Measurements from ENCODE around the gene NTMT1. TPM values are rescaled to one million over a fixed set of nuclear protein-coding genes. Genes with fewer than 3 reads are reported as not detected.

NTMT1 gene
- total and polyA plus RNA-seq, 5 donors = 45.0 to 78.1 (median 50.2) TPM

- H3K27ac ChIP-seq (ENCODE audit: low read length) = no peak overlapping the region
- intact Hi-C loops (cut with DNase I) = loop anchor here in 2 of 4 donors (10.0 kb wide), 1 partner anchor 137 kb away; no protein-coding TSS in a partner anchor
- no peaks in the 10 kb centered on the region for H3K9me3 ChIP-seq (ENCODE audit: control insufficient read depth, low read length)
- ATAC-seq (no peak), DNase-seq (peak in 2 of 3 donors; percentile 47 to 48)
- H3K4me3 ChIP-seq (ENCODE audit: low read length) = no peak overlapping the region
- WGBS = 45% methylated on average over 16 of the region's 16 CpGs
- H3K4me1 ChIP-seq (ENCODE audit: control insufficient read depth, insufficient read depth, low read length) = no peaks in the 10 kb centered on the region
- H3K27me3 ChIP-seq (ENCODE audit: control insufficient read depth, insufficient read depth) = no peaks in the 10 kb centered on the region
Observed at GRCh38 chr9:129648092-129648763, 22.3 kb downstream of the NTMT1 start.

GRCh38 chr9:129648764-129649115, 22.8 kb downstream of the NTMT1 start:
- Histone ChIP-seq H3K27me3 (ENCODE audit: control insufficient read depth, insufficient read depth) (no peaks in the 10 kb centered on the region), H3K27ac (ENCODE audit: low read length) (no peak overlapping the region), H3K4me3 (ENCODE audit: low read length) (no peak overlapping the region), H3K4me1 (ENCODE audit: control insufficient read depth, insufficient read depth, low read length) (no peaks in the 10 kb centered on the region), H3K9me3 (ENCODE audit: control insufficient read depth, low read length) (no peaks in the 10 kb centered on the region)
- intact Hi-C loops (cut with DNase I) = loop anchor here in 2 of 4 donors (10.0 kb wide), 1 partner anchor 136 kb away; no protein-coding TSS in a partner anchor
- whole genome bisulfite sequencing = 73% methylated on average over 10 of the region's 10 CpGs
- DNase-seq = peak in 1 of 3 donors; percentile 23
- no peak for ATAC-seq

GRCh38 chr9:129649726-129650679, 24.0 kb downstream of the NTMT1 start:
- Histone ChIP-seq H3K4me3 (ENCODE audit: low read length) (no peak overlapping the region), H3K27me3 (ENCODE audit: control insufficient read depth, insufficient read depth) (no peaks in the 10 kb centered on the region), H3K27ac (ENCODE audit: low read length) (no peak overlapping the region), H3K9me3 (ENCODE audit: control insufficient read depth, low read length) (no peaks in the 10 kb centered on the region), H3K4me1 (ENCODE audit: control insufficient read depth, insufficient read depth, low read length) (no peaks in the 10 kb centered on the region)
- 86% methylated on average over 20 of the region's 20 CpGs for WGBS
- DNase-seq (peak in 2 of 3 donors; percentile 39 to 54), ATAC-seq (no peak)
- intact Hi-C loops (cut with DNase I) = loop anchor here in 2 of 4 donors (10.0 kb wide), 1 partner anchor 135 kb away; no protein-coding TSS in a partner anchor

- intact Hi-C loops (cut with DNase I) = no loop called here
- Histone ChIP-seq H3K27me3 (ENCODE audit: control insufficient read depth, insufficient read depth) (no peaks in the 10 kb centered on the region), H3K9me3 (ENCODE audit: control insufficient read depth, low read length) (no peaks in the 10 kb centered on the region), H3K4me1 (ENCODE audit: control insufficient read depth, insufficient read depth, low read length) (no peaks in the 10 kb centered on the region), H3K27ac (ENCODE audit: low read length) (no peak overlapping the region), H3K4me3 (ENCODE audit: low read length) (no peak overlapping the region)
- DNase-seq (peak in 2 of 3 donors; percentile 30 to 41), ATAC-seq (no peak)
- 90% methylated on average over 10 of the region's 10 CpGs for WGBS
Observed at GRCh38 chr9:129650680-129651235, 24.8 kb downstream of the NTMT1 start.

- DNase-seq (peak in 2 of 3 donors; percentile 5 to 16), ATAC-seq (no peak)
- Histone ChIP-seq H3K4me1 (ENCODE audit: control insufficient read depth, insufficient read depth, low read length) (no peaks in the 10 kb centered on the region), H3K27ac (ENCODE audit: low read length) (no peak overlapping the region), H3K9me3 (ENCODE audit: control insufficient read depth, low read length) (no peaks in the 10 kb centered on the region), H3K4me3 (ENCODE audit: low read length) (no peak overlapping the region), H3K27me3 (ENCODE audit: control insufficient read depth, insufficient read depth) (no peaks in the 10 kb centered on the region)
- whole genome bisulfite sequencing = 43% methylated on average over 19 of the region's 19 CpGs
- intact Hi-C loops (cut with DNase I) = no loop called here
Observed at GRCh38 chr9:129653823-129654553, 28.0 kb downstream of the NTMT1 start.

GRCh38 chr9:129654554-129655040, 28.6 kb downstream of the NTMT1 start:
- Histone ChIP-seq H3K4me1 (ENCODE audit: control insufficient read depth, insufficient read depth, low read length) (no peaks in the 10 kb centered on the region), H3K27ac (ENCODE audit: low read length) (no peak overlapping the region), H3K9me3 (ENCODE audit: control insufficient read depth, low read length) (no peaks in the 10 kb centered on the region), H3K27me3 (ENCODE audit: control insufficient read depth, insufficient read depth) (no peaks in the 10 kb centered on the region), H3K4me3 (ENCODE audit: low read length) (no peak overlapping the region)
- intact Hi-C loops (cut with DNase I) = no loop called here
- 47% methylated on average over 20 of the region's 20 CpGs for WGBS
- DNase-seq (peak in 2 of 3 donors; percentile 19 to 55), ATAC-seq (peak; percentile 8 to 25)

GRCh38 chr9:129655154-129655553, 29.2 kb downstream of the NTMT1 start:
- 97% methylated on average over 7 of the region's 7 CpGs for WGBS
- DNase-seq (peak in 1 of 3 donors; percentile 29), ATAC-seq (no peak)
- Histone ChIP-seq H3K4me1 (ENCODE audit: control insufficient read depth, insufficient read depth, low read length) (no peaks in the 10 kb centered on the region), H3K27ac (ENCODE audit: low read length) (no peak overlapping the region), H3K9me3 (ENCODE audit: control insufficient read depth, low read length) (no peaks in the 10 kb centered on the region), H3K4me3 (ENCODE audit: low read length) (no peak overlapping the region), H3K27me3 (ENCODE audit: control insufficient read depth, insufficient read depth) (no peaks in the 10 kb centered on the region)
- intact Hi-C loops (cut with DNase I) = no loop called here

- 88% methylated on average over 7 of the region's 7 CpGs for WGBS
- ATAC-seq = no peak
- intact Hi-C loops (cut with DNase I) = no loop called here
- peak in 1 of 3 donors; percentile 22 for DNase-seq
- Histone ChIP-seq H3K27ac (ENCODE audit: low read length) (no peak overlapping the region), H3K4me1 (ENCODE audit: control insufficient read depth, insufficient read depth, low read length) (no peaks in the 10 kb centered on the region), H3K9me3 (ENCODE audit: control insufficient read depth, low read length) (no peaks in the 10 kb centered on the region), H3K4me3 (ENCODE audit: low read length) (no peak overlapping the region), H3K27me3 (ENCODE audit: control insufficient read depth, insufficient read depth) (no peaks in the 10 kb centered on the region)
Observed at GRCh38 chr9:129655696-129656095, 29.7 kb downstream of the NTMT1 start.

GRCh38 chr9:129656795-129657390, 30.9 kb downstream of the NTMT1 start:
- H3K27ac ChIP-seq (ENCODE audit: low read length) = no peak overlapping the region
- 66% methylated on average over 12 of the region's 12 CpGs for WGBS
- intact Hi-C loops (cut with DNase I) = no loop called here
- no peaks in the 10 kb centered on the region for H3K9me3 ChIP-seq (ENCODE audit: control insufficient read depth, low read length)
- no peaks in the 10 kb centered on the region for H3K4me1 ChIP-seq (ENCODE audit: control insufficient read depth, insufficient read depth, low read length)
- peak in 1 of 3 donors; percentile 15 for DNase-seq
- H3K4me3 ChIP-seq (ENCODE audit: low read length) = no peak overlapping the region
- no peaks in the 10 kb centered on the region for H3K27me3 ChIP-seq (ENCODE audit: control insufficient read depth, insufficient read depth)
- ATAC-seq = peak in 1 of 2 donors; percentile 23

- ATAC-seq (no peak), DNase-seq (no peak)
- H3K4me3 ChIP-seq (ENCODE audit: low read length) = no peak overlapping the region
- no peaks in the 10 kb centered on the region for H3K9me3 ChIP-seq (ENCODE audit: control insufficient read depth, low read length)
- no peaks in the 10 kb centered on the region for H3K27me3 ChIP-seq (ENCODE audit: control insufficient read depth, insufficient read depth)
- no peaks in the 10 kb centered on the region for H3K4me1 ChIP-seq (ENCODE audit: control insufficient read depth, insufficient read depth, low read length)
- WGBS = 73% methylated on average over 2 of the region's 2 CpGs
- intact Hi-C loops (cut with DNase I) = no loop called here
- H3K27ac ChIP-seq (ENCODE audit: low read length) = no peak overlapping the region
Observed at GRCh38 chr9:129661029-129661428, 35.1 kb downstream of the NTMT1 start.

All from right cardiac atrium (tissue), 5 donors.